GM21515 (cell line): ENCODE data around the gene CEP41.
A peak's percentile ranks its signal among the peaks of the same experiment; 100 is the strongest.

Experiments used
- ATAC-seq: cut with Tn5 transposase; IDR thresholded peaks from one replicate; pipeline ENCODE4 v1.9.1; 2021; ENCODE audit not compliant: unreplicated experiment

CEP41 gene

GRCh38 chr7:130440527-130441365 is at the start of gene CEP41:
Gene CEP41 (minus strand): TSS chr7:130441016. CDS start chr7:130440966, 50 bp downstream.
- ATAC-seq = peak; percentile 97

GRCh38 chr7:130490311-130490791 is 49.5 kb upstream of the CEP41 start:
- no peak for ATAC-seq

GRCh38 chr7:130489140-130489983 is 48.5 kb upstream of the CEP41 start:
- no peak for ATAC-seq

- ATAC-seq = no peak
These were observed 47.8 kb upstream of the CEP41 start for GRCh38 chr7:130488392-130489139.

GRCh38 chr7:130486954-130487436 is 46.2 kb upstream of the CEP41 start:
- ATAC-seq = no peak

- no peak for ATAC-seq
These were observed 45.5 kb upstream of the CEP41 start for GRCh38 chr7:130486114-130486953.

GRCh38 chr7:130485734-130486113 is 44.9 kb upstream of the CEP41 start:
- ATAC-seq = no peak

GRCh38 chr7:130483031-130483430 is 42.2 kb upstream of the CEP41 start:
- no peak for ATAC-seq

GRCh38 chr7:130481898-130482297 is 41.1 kb upstream of the CEP41 start:
- no peak for ATAC-seq

- ATAC-seq = no peak
These were observed 39.0 kb upstream of the CEP41 start for GRCh38 chr7:130479716-130480400.

- ATAC-seq = no peak
These were observed 38.2 kb upstream of the CEP41 start for GRCh38 chr7:130478991-130479390.

GRCh38 chr7:130476297-130477150 is 35.7 kb upstream of the CEP41 start:
- ATAC-seq = peak; percentile 94

GRCh38 chr7:130475776-130476175 is 35.0 kb upstream of the CEP41 start:
- ATAC-seq = no peak

GRCh38 chr7:130473876-130474275 is 33.1 kb upstream of the CEP41 start:
- ATAC-seq = no peak

- no peak for ATAC-seq
These were observed 32.5 kb upstream of the CEP41 start for GRCh38 chr7:130473289-130473688.

- ATAC-seq = no peak
These were observed 31.2 kb upstream of the CEP41 start for GRCh38 chr7:130471974-130472373.

GRCh38 chr7:130468612-130469011 is 27.8 kb upstream of the CEP41 start:
- ATAC-seq = no peak

- no peak for ATAC-seq
These were observed 23.0 kb upstream of the CEP41 start for GRCh38 chr7:130463553-130464434.
